ENCODE measurements around the gene LITAF.
"Not testable (repeated sequence)": the region's sequence is repeated elsewhere in the genome, so short reads cannot be mapped to it uniquely, and the experiment has no call there.

Gene LITAF

GRCh38 chr16:11583166-11583565, 3.6 kb downstream of the LITAF start:
- TF ChIP-seq POLR2A (IDR thresholded peaks at IDR 0.05; ENCODE audit: low read length) (no peak), GATA1 (IDR thresholded peaks at IDR 0.05; ENCODE audit: low read depth, low read length) (no peak)
- no peak for DNase-seq

- TF ChIP-seq GATA1 (IDR thresholded peaks at IDR 0.05; ENCODE audit: low read depth, low read length) (no peak), POLR2A (IDR thresholded peaks at IDR 0.05; ENCODE audit: low read length) (no peak)
- no peak for DNase-seq
Observed at GRCh38 chr16:11582157-11582814, 4.4 kb downstream of the LITAF start.

- TF ChIP-seq GATA1 (IDR thresholded peaks at IDR 0.05; ENCODE audit: low read depth, low read length), result no peak
- TF ChIP-seq POLR2A (IDR thresholded peaks at IDR 0.05; ENCODE audit: low read length), result no peak
- no peak for DNase-seq
Observed at GRCh38 chr16:11581678-11582077, 5.0 kb downstream of the LITAF start.

GRCh38 chr16:11580451-11581086, 6.2 kb downstream of the LITAF start:
- TF ChIP-seq GATA1 (IDR thresholded peaks at IDR 0.05; ENCODE audit: low read depth, low read length), result no peak
- no peak for TF ChIP-seq POLR2A (IDR thresholded peaks at IDR 0.05; ENCODE audit: low read length)
- no peak for DNase-seq

- not testable (repeated sequence) for DNase-seq
Observed at GRCh38 chr16:11577290-11577660, 9.4 kb downstream of the LITAF start.

GRCh38 chr16:11576427-11577289, 10.1 kb downstream of the LITAF start:
- TF ChIP-seq GATA1 (IDR thresholded peaks at IDR 0.05; ENCODE audit: low read depth, low read length) (no peak), POLR2A (IDR thresholded peaks at IDR 0.05; ENCODE audit: low read length) (no peak)
- DNase-seq, result no peak

GRCh38 chr16:11575223-11575589, 11.5 kb downstream of the LITAF start:
- TF ChIP-seq POLR2A (IDR thresholded peaks at IDR 0.05; ENCODE audit: low read length) (no peak), GATA1 (IDR thresholded peaks at IDR 0.05; ENCODE audit: low read depth, low read length) (no peak)
- no peak for DNase-seq

- DNase-seq, result no peak
- TF ChIP-seq POLR2A (IDR thresholded peaks at IDR 0.05; ENCODE audit: low read length) (no peak), GATA1 (IDR thresholded peaks at IDR 0.05; ENCODE audit: low read depth, low read length) (no peak)
Observed at GRCh38 chr16:11572301-11572995, 14.3 kb downstream of the LITAF start.

GRCh38 chr16:11571549-11571948, 15.2 kb downstream of the LITAF start:
- TF ChIP-seq POLR2A (IDR thresholded peaks at IDR 0.05; ENCODE audit: low read length) (no peak), GATA1 (IDR thresholded peaks at IDR 0.05; ENCODE audit: low read depth, low read length) (no peak)
- no peak for DNase-seq

GRCh38 chr16:11570806-11571205, 15.9 kb downstream of the LITAF start:
- TF ChIP-seq POLR2A (IDR thresholded peaks at IDR 0.05; ENCODE audit: low read length) (no peak), GATA1 (IDR thresholded peaks at IDR 0.05; ENCODE audit: low read depth, low read length) (no peak)
- no peak for DNase-seq

GRCh38 chr16:11570258-11570657, 16.5 kb downstream of the LITAF start:
- no peak for DNase-seq
- TF ChIP-seq GATA1 (IDR thresholded peaks at IDR 0.05; ENCODE audit: low read depth, low read length) (no peak), POLR2A (IDR thresholded peaks at IDR 0.05; ENCODE audit: low read length) (no peak)

GRCh38 chr16:11566398-11566797, 20.3 kb downstream of the LITAF start:
- no peak for DNase-seq
- no peak for TF ChIP-seq GATA1 (IDR thresholded peaks at IDR 0.05; ENCODE audit: low read depth, low read length)
- no peak for TF ChIP-seq POLR2A (IDR thresholded peaks at IDR 0.05; ENCODE audit: low read length)

- DNase-seq, result no peak
- no peak for TF ChIP-seq POLR2A (IDR thresholded peaks at IDR 0.05; ENCODE audit: low read length)
- no peak for TF ChIP-seq GATA1 (IDR thresholded peaks at IDR 0.05; ENCODE audit: low read depth, low read length)
Observed at GRCh38 chr16:11565665-11566064, 21.1 kb downstream of the LITAF start.
